ENCODE results near the gene NDRG3. TPM values are rescaled to one million over a fixed set of nuclear protein-coding genes. Genes with fewer than 3 reads are reported as not detected.

The NDRG3 gene
- total and polyA plus RNA-seq, 2 of the 8 experiments (the other 6 are each of a cell fraction or from before 2014, with no cell fraction given), result 25.7 to 32.3 TPM

- H3K23me2 ChIP-seq (ENCODE audit: low read depth, low read length), result no peaks in the 10 kb centered on the region
- CTCF ChIA-PET (ENCODE audit: partially characterized antibody), result interaction anchor here (0.9 to 6.5 kb wide), 8 partner anchors 9 to 100 kb away, joined by 3 to 44 read pairs (median 4); partner anchors contain the start of gene DSN1
- H3K23ac ChIP-seq (ENCODE audit: insufficient read length), result no peak overlapping the region
- no peak overlapping the region for H2BK12ac ChIP-seq (ENCODE audit: low read depth, low read length)
- no peak overlapping the region for H2BK5ac ChIP-seq (ENCODE audit: low read depth, low read length)
- no peak overlapping the region for H3K4ac ChIP-seq (replicated peaks; ENCODE audit: insufficient read length, low read depth, low read length)
- H2BK15ac ChIP-seq (ENCODE audit: low read length), result no peak overlapping the region
- H4K91ac ChIP-seq (replicated peaks; ENCODE audit: insufficient read length, low read length), result no peak overlapping the region
- no peaks in the 10 kb centered on the region for H3K27me3 ChIP-seq (replicated peaks in 1 of 4; ENCODE audit: control insufficient read depth in 3 of 4, extremely low read depth in 1 of 4, insufficient read depth in 3 of 4, low read length in 3 of 4)
- no peak overlapping the region for H2AK5ac ChIP-seq (ENCODE audit: low read depth, low read length)
- no peak overlapping the region for H3K9ac ChIP-seq (replicated peaks in 1 of 4; ENCODE audit: extremely low read depth in 1 of 4, low read depth in 3 of 4, low read length in 3 of 4)
- no peak for DNase-seq (ENCODE audit: low read depth in 1 of 2, low spot score in 2 of 2)
- no peak overlapping the region for H4K5ac ChIP-seq (ENCODE audit: insufficient read length, low read depth, low read length)
- H3K36me3 ChIP-seq (ENCODE audit: control insufficient read depth in 2 of 4, insufficient read depth in 4 of 4, low read length in 3 of 4), result peaks cover 5 to 30% (median 24%) of the 10 kb centered on the region in 4 experiments; a peak in 7 of 8 replicates
- H3K4me1 ChIP-seq (replicated peaks in 1 of 4; ENCODE audit: control insufficient read depth in 3 of 4, insufficient read depth in 4 of 4, low read length in 3 of 4), result no peaks in the 10 kb centered on the region
- H3K79me1 ChIP-seq (ENCODE audit: low read depth, low read length), result no peaks in the 10 kb centered on the region
- FAIRE-seq, result no peak
- H4K8ac ChIP-seq (ENCODE audit: extremely low read depth, insufficient read depth, low read length), result no peak overlapping the region
- H3K4me3 ChIP-seq (ENCODE audit: extremely low read depth in 1 of 4, insufficient read depth in 2 of 4, low read depth in 3 of 4, low read length in 4 of 4), result no peak overlapping the region
- no peak overlapping the region for H3K27ac ChIP-seq (ENCODE audit: low read depth, low read length)
- WGBS, 2 experiments (ENCODE audit: extremely low coverage in 1 of 2, insufficient coverage in 1 of 2, insufficient read length in 1 of 2, insufficient replicate concordance in 2 of 2, low coverage in 1 of 2, low lambda C conversion rate in 2 of 2, missing lambda C conversion rate in 1 of 2), result 95% methylated on average over 5 of the region's 5 CpGs; no CpG with 5 or more reads in 1 of the 2 experiments
- H3K56ac ChIP-seq (replicated peaks; ENCODE audit: insufficient read length, low read depth, low read length), result no peak overlapping the region
- H3K4me2 ChIP-seq (ENCODE audit: insufficient read depth in 1 of 2, low read depth in 2 of 2, low read length in 2 of 2), result no peak overlapping the region
- no peak overlapping the region for H3K18ac ChIP-seq (ENCODE audit: extremely low read depth, low read length)
- no peak overlapping the region for H2BK20ac ChIP-seq (ENCODE audit: low read length)
- H3K79me2 ChIP-seq (ENCODE audit: control insufficient read depth in 1 of 2, insufficient read depth in 2 of 2, low read length in 2 of 2), result no peaks in the 10 kb centered on the region
- peaks cover 0 to 1% of the 10 kb centered on the region in 2 experiments for H4K20me1 ChIP-seq (replicated peaks in 1 of 2; ENCODE audit: control insufficient read depth in 1 of 2, insufficient read depth in 2 of 2, low read length in 2 of 2)
- POLR2A ChIA-PET (ENCODE audit: partially characterized antibody), result no interaction called here
- no peaks in the 10 kb centered on the region for H3K9me3 ChIP-seq (ENCODE audit: insufficient read depth in 2 of 2, low read depth in 1 of 2, low read length in 1 of 2)
- no peak overlapping the region for H2BK120ac ChIP-seq (replicated peaks; ENCODE audit: low read depth, low read length)
- no peak overlapping the region for H2AFZ ChIP-seq (ENCODE audit: low read length)
- H3K14ac ChIP-seq (ENCODE audit: insufficient read length), result no peak overlapping the region
- TF ChIP-seq SAP30 (IDR thresholded peaks at IDR 0.05; ENCODE audit: insufficient read depth, insufficient replicate concordance, low read length) (no peak), RAD21 (IDR thresholded peaks at IDR 0.05 in 1 of 2, conservative IDR thresholded peaks at IDR 0.05 in 1 of 2; ENCODE audit: low read depth in 2 of 2, low read length in 2 of 2) (no peak), MAX (IDR thresholded peaks at IDR 0.05) (no peak), POU5F1 (IDR thresholded peaks at IDR 0.05; ENCODE audit: low read depth, low read length) (no peak), TAF1 (IDR thresholded peaks at IDR 0.05; ENCODE audit: low read depth, low read length) (no peak), PHF8 (conservative IDR thresholded peaks at IDR 0.05; ENCODE audit: low read depth, low read length) (no peak), RNF2 (IDR thresholded peaks at IDR 0.05; ENCODE audit: borderline replicate concordance, low read depth, low read length, missing control alignments, poor library complexity, severe bottlenecking) (no peak), HDAC6 (IDR thresholded peaks at IDR 0.05; ENCODE audit: low read depth, low read length) (no peak), SIX5 (IDR thresholded peaks at IDR 0.05; ENCODE audit: low read depth, low read length) (no peak), E2F6 (IDR thresholded peaks at IDR 0.05) (no peak), SP2 (IDR thresholded peaks at IDR 0.05; ENCODE audit: low read length) (no peak), EGR1 (IDR thresholded peaks at IDR 0.05; ENCODE audit: borderline replicate concordance, low read depth, low read length) (no peak), BRCA1 (IDR thresholded peaks at IDR 0.05; ENCODE audit: low read depth, low read length) (no peak)
These were observed 46.0 kb upstream of the NDRG3 start for GRCh38 chr20:36791862-36792261.

Measured in H1 (cell line).